Ammon's horn (tissue), 1 donor: ENCODE results near the gene TMEM200A.

Source experiments
- DNase-seq: peaks from one replicate; pipeline ENCODE4 v3.0.0-alpha.2; 2016; ENCODE audit warnings: low spot score

TMEM200A gene

DNA sequence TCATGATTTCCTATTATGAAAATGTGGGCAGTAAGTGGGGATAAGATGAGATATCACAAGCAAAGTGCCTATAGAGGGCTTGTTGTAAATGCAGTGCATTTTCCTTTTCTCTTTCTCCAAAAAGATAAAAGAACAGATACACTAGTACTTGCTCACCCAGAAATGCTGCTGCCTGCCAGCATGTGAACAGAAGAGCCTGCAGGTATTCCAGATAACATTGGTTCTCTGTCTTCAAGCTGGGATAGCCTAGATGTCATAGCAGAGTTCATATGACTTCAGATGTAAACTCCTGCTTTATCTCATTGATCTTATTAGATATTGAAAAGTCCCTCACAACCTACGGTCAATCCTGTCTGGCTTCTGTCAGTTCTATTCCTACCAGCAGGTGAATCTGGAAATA lies 123.7 kb downstream of the TMEM200A start:
- DNase-seq: no peak
